ENCODE results near the gene PCSK9. TPM values are rescaled to one million over a fixed set of nuclear protein-coding genes. Genes with fewer than 3 reads are reported as not detected.
"Not testable (repeated sequence)": the region's sequence is repeated elsewhere in the genome, so short reads cannot be mapped to it uniquely, and the experiment has no call there.

Gene PCSK9
- total RNA-seq, 1 donor from 2014 or later = not detected

DNA sequence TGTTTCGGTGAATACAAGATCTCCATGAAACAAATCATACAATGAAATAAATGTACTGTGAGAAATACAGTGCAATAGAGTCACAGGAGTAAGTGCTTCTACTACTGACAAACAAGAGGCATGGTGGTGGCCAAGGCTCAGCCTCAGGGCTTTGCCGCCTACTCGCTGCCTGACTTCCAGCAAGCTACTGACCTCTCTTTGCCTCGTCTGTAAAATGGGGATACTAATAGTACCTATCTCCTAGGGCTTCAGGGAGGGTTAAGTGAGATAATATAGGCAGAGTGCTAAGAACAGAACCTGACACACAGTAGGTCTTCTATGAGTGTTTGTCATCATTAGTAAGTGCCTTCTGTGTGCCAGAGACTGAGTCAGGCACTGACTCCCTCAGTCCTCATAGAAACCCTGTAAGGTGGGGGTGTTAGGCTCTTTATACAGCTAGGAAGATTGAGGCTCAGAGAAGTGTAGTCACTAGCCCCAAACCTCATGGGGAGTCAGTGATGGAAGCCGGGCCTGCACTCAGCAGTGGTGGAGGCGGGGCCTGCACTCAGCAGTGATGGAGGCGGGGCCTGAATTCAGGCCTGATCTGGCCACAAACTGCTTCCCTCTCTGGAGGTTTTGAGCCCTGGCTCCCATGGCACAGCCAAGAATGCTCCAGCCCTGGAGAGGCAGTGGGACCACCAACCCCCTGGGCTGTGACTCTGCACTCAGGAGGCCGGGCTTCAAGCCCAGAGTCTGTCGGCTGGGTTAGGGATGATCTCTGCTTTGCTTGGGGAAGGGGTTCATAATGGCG is 33.8 kb upstream of the PCSK9 start:
- intact Hi-C loops (cut with DNase I) = no loop called here
- ATAC-seq (ENCODE audit: poor library complexity) (no peak), DNase-seq (no peak)

DNA sequence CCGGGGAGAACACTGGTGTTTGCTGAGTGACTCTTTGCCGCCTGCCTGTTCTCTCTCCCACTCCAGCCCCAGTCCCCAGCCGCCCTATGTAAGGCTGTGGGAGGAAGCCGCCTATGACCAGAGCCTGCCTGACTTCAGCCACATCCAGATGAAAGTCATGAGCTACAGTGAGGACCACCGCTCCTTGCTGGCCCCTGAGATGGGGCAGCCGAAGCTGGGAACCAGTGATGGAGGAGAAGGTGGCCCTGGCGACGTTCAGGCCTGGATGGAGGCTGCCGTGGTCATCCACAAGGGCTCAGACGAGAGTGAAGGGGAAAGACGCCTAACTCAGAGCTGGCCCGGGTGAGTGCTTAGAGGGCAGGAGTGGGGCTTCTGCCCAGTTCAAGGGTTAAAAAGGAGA is 32.4 kb upstream of the PCSK9 start:
- intact Hi-C loops (cut with DNase I) = no loop called here

DNA sequence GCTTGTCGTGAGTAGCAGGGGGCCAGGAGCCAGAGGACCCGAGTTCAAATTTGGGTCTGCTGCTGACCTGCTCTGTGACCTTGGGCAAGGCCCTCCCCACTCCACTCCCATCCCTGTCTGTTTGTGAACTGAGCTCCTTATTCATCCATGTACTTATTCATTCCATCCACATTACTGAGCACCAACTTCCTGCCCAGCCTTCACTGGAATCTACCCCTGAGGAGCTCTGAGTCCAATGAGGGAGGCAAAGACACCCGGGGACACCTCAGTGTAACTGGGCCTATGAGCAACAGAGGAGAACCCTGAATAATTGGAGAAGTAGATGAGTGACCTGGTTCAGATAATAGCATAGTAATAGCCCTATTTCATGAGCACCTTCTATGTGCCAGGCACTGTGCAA is 31.7 kb upstream of the PCSK9 start:
- ATAC-seq (ENCODE audit: poor library complexity) (no peak), DNase-seq (no peak)
- intact Hi-C loops (cut with DNase I) = no loop called here

More for the DNA sequence above, 32.4 kb upstream of the PCSK9 start:
- DNase-seq = no peak
- no peak for ATAC-seq (ENCODE audit: poor library complexity)

DNA sequence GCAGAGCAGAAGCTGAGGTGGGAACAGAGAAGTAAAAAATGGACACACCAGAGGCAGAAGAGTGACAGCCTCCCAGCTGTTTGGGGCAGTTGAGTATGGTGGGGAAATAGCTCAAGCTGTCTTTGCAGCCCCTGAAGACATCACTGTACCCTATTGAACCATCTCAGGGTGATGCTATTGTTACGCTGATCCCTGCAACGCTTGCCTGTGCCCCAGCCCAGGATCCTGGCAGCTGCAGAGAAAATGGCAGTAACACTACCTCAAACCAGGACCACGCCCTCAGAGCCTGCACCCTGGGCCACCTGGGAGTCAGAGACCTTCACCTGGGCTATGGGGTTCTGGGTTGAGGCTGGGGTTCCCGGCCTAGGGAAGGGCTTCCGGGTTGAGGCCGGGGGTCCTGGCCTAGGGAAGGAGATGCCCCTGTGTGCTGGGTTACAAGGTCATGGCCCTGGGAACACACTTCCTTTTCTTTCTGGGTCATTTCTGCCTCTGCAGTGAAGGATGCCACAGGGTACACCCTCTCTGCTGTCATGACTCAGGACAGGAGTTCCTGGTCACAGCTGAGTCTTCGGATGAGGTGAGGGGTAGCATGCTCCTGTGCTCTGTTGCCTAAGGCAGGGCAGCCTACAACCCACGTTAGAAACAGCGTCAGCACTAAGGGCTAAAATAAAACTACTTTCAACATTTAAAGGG is 29.0 kb upstream of the PCSK9 start:
- ATAC-seq (ENCODE audit: poor library complexity) (no peak), DNase-seq (no peak)
- intact Hi-C loops (cut with DNase I) = no loop called here

DNA sequence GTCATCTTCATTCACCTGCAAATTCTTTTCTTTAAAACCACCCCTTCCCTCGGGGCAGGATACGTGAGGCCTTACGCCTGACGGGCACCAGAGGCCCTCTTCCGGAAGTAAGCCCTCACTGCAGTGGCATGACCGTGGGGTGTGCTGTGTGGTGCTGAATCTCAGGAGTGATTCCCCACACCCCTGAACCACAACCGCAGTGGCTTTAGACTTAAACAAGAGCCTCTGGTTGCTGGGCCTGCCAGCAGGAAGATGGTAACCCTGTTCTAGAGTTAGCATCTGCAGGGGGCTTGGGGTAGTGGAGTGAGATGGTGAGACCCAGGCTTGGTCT is 28.5 kb upstream of the PCSK9 start:
- ATAC-seq (ENCODE audit: poor library complexity) (no peak), DNase-seq (no peak)
- intact Hi-C loops (cut with DNase I) = no loop called here

DNA sequence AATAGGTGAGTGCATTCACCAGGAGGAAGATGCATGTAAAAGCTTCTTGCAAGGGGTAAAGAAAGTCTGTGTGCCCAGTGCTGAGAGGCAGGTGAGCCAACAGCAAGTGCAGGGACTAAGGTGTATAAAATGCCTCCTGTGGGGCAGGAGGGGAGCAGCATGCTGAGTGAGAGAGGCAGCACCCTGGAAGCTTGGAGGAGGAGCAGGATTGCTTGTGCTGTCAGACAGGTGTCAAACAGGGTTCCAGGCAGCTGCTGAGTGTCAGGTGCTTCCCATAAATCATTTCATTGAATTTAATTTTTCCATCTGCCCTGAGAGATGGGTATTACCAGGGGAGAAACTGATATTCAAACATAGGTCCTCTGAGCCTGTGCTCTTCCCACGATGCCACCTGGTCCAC is 26.7 kb upstream of the PCSK9 start:
- ATAC-seq (ENCODE audit: poor library complexity) = no peak
- no peak for DNase-seq
- intact Hi-C loops (cut with DNase I) = no loop called here

DNA sequence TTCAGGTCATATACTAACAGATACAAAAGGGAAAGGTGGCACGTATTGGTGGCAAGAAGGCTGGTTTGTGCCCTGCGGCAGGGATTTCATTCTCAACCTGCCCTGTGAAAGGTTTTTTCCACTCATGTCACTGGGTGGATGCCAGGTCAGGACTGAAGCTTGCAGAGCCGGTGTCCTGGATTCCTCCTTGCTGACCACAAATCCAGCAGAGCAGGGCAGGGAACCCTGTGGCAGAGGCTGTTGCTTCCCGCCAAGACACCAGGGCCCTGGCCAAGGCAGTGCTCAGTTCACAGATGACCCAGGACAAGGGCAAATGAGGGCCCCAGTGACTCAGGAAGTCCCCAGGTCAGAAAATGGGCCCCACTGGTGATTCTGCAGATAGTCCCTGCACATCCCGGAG is 24.2 kb upstream of the PCSK9 start:
- no peak for DNase-seq
- intact Hi-C loops (cut with DNase I) = no loop called here
- no peak for ATAC-seq (ENCODE audit: poor library complexity)

DNA sequence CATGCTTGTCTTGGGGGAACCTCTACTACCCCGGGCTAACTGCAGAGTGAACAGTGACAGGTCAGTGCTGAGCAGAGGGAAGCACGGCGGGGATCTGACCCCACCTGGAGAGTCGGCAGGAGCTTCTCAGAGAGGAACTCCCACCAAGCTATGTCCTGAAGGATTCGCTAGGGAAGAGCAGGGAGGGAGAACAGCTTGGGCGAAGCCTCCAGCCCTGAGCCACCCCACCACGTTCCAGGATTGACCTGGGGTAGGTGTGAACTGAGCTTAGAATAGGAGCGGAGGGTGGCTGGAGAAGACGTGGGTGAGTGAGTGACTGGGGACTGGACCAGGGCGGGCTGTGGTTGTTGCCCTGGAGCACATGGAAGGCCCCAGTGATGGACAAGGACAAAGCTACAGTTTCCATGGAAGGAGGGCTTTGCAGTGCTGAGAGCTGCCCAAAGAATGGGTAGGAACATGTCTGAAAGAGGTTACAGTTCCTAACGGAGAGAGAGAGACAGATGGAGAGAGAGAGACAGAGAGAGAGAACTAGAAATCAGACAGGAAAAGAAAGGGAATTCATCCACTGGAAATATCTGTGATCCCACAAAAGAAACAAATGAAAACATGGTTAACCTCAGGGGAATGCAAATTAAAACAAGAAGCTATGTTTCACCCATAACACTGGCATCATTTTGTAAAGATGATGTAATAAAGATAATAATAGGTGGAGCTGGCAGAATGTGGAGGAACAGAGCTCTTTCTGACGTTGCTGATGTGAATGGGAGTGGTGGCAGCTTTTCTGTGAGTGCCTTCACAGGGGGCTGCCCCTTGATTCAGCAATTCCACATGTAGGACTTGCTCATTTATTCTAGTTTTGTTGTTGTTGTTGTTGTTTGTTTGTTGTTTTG is 23.4 kb upstream of the PCSK9 start:
- DNase-seq = no peak
- ATAC-seq (ENCODE audit: poor library complexity) = no peak
- intact Hi-C loops (cut with DNase I) = no loop called here

DNA sequence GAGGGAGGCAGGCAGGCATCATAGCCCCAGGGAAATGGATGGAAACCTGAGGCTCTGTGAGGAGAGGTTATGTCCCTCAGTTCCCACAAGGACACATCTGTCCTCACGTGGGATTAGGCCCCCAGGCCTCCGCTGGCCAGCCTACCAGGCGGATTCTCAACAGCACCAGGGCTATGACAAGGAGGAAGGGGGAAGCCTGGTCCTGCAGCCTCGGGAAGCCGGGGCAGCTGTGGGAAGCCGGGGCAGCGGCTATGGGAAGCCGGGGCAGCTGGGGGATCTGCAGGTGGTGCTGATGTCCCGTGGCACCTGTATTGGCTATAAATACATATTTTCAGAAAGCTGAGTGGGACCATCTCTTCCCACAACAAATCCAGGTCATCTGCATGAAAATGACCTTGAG is 21.0 kb upstream of the PCSK9 start:
- intact Hi-C loops (cut with DNase I) = no loop called here
- DNase-seq = no peak
- ATAC-seq (ENCODE audit: poor library complexity) = no peak

DNA sequence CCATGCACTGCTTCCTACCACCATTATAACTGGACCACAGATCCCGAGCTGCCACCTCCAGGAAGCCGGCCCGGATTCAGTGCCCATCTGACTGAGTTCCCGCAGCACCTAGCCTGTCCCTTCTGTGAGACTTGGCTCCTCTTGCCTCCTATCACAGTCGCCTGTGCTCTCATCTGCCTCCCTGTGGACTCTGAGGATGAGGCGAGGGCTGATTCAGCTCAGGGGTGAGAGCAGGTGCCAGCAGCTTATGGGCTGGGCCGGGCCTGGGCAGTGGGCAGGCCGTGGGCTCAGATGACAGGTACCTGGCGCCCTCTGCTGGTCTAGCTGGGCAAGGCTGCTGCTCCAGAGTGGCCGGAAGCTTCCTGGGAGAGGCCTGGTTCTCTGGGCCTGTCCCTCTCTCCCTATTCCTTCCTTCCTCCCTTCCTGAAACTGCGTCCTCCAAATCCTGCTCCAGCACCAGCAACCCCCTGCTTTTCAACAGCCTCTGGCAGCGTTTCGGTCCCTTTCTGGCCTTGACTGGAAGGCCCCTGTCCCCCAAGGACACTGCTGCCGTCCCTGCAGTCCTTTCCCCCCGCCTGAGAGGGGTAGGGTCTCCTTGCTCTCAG is 17.3 kb upstream of the PCSK9 start:
- ATAC-seq (ENCODE audit: poor library complexity) = peak; percentile 99
- peak; percentile 88 for DNase-seq
- intact Hi-C loops (cut with DNase I) = no loop called here

DNA sequence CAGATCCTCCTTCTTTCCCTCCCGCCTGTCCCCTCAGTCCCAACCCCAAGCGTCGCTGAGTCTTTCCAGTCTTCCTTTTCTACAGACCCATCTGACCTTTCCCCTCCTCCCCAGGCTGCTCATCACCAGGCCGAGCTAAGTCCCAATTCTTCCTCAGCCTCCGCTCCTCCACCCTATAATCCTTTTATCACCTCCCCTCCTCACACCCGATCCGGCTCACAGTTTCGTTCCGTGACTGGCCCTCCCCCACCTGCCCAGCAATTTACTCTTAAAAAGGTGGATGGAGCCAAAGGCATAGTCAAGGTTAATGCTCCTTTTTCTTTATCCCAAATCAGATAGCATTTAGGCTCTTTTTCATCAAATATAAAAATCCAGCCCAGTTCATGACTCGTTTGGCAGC is 15.2 kb upstream of the PCSK9 start:
- not testable (repeated sequence) for DNase-seq; ATAC-seq (ENCODE audit: poor library complexity)

DNA sequence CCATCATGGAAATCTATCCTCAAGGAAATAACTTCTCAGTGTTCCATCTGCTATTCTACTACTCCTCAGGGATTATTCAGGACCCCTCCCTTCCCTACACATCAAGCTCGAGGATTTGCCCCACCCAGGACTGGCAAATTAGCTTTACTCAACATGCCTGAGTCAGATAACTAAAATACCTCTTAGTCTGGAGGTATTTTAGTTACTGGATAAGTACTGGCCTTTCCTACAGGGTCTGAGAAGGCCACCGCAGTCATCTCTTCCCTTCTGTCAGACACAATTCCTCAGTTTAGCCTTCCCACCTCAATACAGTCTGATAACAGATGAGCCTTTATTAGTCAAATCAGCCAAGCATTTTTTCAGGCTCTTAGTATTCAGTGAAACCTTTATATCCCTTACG is 12.7 kb upstream of the PCSK9 start:
- ATAC-seq (ENCODE audit: poor library complexity); DNase-seq; intact Hi-C loops (cut with DNase I): not testable (repeated sequence)

More for the DNA sequence above, 15.2 kb upstream of the PCSK9 start:
- intact Hi-C loops (cut with DNase I) = not testable (repeated sequence)

DNA sequence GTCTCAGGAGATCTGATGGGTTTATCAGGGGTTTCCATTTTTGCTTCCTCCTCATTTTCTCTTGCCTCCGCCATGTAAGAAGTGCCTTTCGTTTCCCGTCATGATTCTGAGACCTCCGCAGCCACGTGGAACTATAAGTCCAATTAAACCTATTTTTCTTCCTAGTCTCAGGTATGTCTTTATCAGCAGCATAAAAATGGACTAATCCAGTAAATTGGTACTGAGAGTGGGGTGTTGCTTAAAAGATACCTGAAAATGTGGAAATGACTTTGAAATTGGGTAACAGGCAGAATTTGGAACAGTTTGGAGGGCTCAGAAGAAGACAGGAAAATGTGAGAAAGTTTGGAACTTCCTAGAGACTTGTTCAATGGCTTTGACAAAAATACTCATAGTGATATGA is 8.2 kb upstream of the PCSK9 start:
- intact Hi-C loops (cut with DNase I); DNase-seq; ATAC-seq (ENCODE audit: poor library complexity): not testable (repeated sequence)

DNA sequence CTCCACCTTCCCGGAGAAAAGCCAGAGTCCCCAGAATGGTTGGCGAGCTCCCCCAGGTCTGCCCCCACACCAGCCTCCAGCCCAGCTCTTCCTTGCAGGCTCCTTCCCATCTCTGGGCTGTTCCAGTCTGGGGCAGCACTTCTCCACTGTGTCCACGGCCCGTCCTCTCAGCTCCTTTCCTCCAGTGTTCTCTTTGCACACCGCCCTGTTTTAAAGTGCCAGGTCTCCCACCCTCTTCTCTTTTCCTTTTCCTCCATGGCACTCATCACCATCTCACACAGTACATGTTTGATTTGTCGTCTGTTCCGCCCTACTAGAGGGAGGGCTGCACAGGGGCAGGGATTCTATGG is 6.1 kb upstream of the PCSK9 start:
- ATAC-seq (ENCODE audit: poor library complexity) (no peak), DNase-seq (no peak)
- intact Hi-C loops (cut with DNase I) = no loop called here

DNA sequence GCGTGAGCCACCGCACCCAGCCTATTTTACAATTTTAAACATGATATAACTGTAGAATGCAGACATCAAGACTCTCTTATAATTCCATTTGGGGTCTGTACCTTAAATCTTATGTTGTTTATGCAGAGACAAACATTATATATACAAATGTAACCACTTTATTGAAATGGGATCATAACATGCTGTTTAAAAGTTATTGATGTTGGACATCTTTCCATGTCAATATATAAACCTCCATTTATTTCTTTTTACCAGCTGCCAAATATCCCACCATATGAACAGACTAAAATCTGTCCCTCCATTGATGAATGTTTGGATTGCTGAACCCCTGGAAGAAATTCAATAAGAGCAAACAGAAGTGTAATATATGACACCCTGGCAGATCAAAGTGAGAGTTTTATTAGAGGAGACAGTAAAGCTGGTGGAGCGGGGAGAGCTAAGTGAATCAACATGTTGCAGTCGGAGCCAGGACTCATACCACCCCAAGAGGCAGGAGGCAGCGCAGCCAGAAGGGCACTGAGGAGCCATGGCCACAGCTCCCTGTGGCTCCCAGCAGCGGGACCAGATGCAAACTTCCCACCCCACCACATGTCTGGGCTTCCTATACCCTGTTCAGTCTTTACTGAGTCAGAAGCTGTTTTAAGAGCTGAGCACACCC is 4.7 kb upstream of the PCSK9 start:
- intact Hi-C loops (cut with DNase I) = no loop called here
- DNase-seq (no peak), ATAC-seq (ENCODE audit: poor library complexity) (no peak)

DNA sequence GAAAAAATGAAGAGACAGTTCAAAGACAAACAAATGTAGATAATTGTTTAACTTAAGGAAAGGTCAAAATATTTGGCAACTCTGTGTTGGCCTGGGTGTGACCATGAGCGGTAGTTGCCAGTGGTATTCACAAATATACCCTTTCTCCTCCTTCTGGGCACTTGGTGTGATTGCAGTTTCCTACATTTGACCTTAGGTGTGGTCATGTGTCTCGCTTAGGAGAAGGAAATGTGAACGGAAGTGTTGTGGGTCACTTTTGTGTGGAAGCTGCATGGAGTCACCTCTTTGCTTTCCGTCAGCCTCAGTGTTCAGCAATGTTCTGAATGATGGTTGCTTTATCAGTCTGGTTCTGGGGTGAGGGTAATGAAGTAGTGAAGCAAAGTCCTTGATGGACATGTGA is 3.4 kb upstream of the PCSK9 start:
- no peak for ATAC-seq (ENCODE audit: poor library complexity)
- intact Hi-C loops (cut with DNase I) = no loop called here
- DNase-seq = no peak

DNA sequence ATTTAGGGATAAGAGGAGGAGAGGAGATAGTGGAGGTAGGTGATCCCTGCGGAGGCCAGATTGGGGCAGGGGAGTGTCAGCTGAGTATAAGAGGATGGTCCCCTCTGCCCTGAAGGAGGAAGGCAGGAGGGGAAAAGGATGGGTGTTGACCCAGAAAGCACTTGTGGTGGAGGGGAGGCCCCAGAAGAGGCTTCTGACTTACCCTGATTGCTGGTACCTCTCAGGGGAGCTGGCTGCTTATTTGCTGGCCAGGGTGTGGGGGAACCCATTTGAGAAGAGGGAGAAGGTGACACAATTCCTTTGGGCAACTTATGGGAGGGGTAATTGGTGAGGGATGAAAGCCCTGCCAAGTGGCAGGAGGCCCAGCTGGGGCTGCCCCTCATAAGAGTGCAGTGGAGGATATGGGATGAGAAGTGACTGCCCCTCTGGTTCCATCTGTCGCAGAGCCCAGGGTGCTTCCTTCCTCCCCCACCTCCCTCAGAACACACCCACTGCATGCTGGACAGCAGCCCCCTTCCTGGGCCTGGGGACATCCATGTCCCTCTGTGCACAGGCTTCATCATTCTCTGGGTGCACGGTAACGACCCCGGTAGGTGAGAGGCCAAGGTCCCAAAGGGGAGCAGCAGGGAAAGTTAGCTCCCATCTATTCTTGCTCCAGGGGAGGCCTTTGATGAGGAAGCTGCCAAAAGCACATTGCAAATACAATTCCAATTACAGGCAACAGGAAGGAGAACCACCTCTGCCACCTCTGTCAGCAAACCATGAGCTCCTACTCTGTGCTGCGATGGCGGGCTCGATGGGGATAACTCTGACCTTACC is 1.4 kb upstream of the PCSK9 start:
- intact Hi-C loops (cut with DNase I) = no loop called here

DNA sequence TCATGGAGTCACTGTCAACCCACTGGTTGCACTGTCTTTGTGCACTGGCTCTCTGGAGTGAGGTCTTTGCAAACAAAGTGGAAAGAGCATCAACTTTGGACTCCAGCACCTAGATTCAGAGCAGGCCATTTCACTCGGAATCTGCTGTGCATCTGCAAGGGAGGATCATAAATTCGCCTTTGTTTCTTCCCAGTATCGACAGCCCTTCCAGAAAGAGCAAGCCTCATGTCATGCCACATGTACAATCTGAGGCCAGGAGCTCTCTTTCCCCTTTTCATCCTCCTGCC is 853 bp upstream of the PCSK9 start:
- DNase-seq (no peak), ATAC-seq (ENCODE audit: poor library complexity) (no peak)
- intact Hi-C loops (cut with DNase I) = no loop called here

More for the DNA sequence above, 1.4 kb upstream of the PCSK9 start:
- no peak for DNase-seq
- peak; percentile 16 for ATAC-seq (ENCODE audit: poor library complexity)
